Measurements from ENCODE around the gene ZNF319.

- no peak for TF ChIP-seq CTCF (optimal IDR thresholded peaks at IDR 0.05 in 1 of 3, IDR thresholded peaks at IDR 0.05 in 1 of 3, conservative IDR thresholded peaks at IDR 0.05 in 1 of 3; ENCODE audit: extremely low read depth in 1 of 3, insufficient read depth in 2 of 3, low read length in 3 of 3)
- TF ChIP-seq EZH2 (IDR thresholded peaks at IDR 0.05; ENCODE audit: low read length): no peak
These were observed 44.0 kb upstream of the ZNF319 start for GRCh38 chr16:58044266-58045019.

All from keratinocyte (primary cell).